ENCODE data around the gene SLC22A1.
"Not testable (repeated sequence)": the region's sequence is repeated elsewhere in the genome, so short reads cannot be mapped to it uniquely, and the experiment has no call there.

SLC22A1 gene

DNA sequence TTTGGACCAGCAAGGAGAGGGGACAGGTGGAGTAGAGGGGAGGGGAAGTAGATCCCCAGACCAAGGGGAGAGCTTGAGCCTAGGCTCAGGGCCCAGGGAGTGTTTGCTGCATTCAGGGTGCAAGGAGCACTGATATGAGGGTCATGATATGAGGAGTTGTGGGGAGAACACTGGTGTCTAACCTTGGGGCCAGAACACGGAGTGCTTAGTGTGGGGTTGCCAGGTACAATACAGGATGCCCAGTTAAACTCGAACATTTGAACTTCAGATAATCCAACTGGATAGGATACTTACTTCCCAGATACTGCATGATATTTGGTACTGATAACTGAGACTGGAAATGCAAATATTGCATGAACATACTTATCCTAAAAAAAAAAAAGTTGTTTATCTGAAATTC is 2.4 kb downstream of the SLC22A1 start:
- DNase-seq (ENCODE audit: low read depth): no peak

DNA sequence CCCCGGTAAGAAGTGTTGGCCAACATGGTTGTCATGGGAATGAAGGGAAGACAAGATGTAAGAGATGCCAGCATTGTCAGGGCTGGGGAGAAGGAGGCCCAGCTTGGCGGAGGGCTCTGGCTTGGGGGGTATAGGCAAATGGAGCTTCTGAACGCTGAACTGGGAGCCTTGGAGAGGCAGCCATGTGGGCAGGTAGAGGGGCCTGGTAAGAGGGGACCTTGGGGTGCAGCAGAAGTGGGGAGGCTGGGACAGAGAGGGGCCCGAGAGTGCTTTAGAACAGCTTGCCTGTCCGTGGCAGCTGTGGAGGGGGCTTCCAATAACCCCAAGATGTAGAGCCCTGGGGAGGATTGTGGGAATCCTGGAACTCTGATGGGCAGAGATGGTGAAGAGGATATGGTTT is 3.0 kb downstream of the SLC22A1 start:
- DNase-seq (ENCODE audit: low read depth): no peak

DNA sequence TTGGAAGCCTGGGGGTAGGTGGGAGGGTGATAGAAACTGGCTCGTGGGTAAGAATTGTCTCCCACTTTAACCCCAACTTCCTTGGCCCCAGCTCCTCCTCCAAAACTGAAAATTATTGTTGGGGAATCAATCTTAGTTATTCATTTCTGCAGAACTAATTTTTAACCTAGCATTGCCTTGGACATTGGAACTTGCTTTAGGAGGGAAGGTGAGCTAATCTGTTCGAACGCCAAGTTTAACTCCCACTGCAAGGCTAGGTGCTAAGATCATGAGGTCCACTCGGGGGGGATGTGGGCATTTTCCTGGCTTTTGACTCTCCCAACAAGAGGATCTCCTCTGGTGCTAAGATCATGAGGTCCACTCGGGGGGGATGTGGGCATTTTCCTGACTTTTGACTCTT is 3.5 kb downstream of the SLC22A1 start:
- DNase-seq (ENCODE audit: low read depth): not testable (repeated sequence)

DNA sequence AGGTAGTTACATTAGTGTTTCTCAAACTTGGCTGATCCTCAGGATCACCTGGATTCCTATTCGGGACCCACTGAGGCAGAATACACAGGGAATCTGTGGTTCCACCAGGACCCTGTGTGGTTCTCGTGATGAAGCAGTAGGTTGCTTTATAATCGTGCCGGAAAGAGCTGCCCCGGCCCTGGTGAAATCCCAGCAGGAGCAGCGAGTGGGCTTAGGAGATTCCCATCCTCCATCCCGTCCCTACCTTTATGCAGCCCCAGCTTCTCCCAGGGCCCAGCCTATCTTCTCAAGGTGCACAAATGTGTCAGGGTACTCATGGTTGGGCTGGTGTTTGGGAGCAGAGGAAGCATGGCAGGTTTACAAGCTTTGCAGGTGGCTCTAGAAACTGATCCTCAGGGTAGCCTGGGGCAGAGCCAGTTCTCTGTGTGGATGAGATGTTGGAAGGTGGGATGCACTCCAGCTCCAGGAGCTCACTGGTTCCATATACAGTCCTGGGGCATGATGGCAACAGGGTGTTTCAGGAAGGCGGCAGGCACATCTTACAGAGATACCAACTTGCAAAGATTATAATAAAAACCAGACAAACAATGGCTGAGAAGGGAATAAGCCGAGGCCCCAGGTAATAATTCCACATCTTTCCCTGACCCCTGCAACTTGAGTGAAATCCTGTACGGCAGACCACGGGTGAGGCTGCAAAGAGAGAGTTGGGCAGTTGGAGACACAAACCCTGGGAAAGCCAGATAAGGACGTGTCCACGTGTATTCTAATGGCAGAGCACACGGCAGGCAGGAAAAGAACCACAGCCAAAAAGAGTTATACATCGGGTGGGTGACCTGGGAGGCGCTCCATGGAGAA is 5.9 kb downstream of the SLC22A1 start:
- DNase-seq (ENCODE audit: low read depth): no peak

DNA sequence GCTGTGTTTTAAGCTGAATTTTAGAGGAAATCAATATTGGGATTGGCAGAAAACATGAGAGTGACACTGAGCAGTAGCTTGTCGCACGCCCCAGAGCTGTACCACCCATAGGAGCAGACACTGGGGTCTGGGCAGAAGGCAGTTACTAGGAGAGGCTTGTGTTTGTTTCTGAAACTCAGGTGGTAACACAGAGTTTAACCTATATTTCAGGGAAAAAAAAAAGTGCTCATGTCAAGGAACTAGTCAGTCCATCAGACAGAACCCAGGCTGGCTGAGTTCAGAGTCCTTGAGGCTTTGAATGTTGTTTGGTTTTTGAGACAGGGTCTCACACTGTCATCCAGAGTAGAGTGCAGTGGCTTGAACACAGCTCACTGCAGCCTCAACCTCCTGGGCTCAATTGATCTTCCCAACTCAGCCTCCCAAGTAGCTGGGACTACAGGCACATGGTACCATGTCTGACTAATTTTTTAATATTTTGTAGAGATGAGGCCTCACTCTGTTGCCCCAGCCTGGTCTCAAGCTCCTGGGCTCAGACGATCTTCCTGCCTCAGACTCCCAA is 6.6 kb downstream of the SLC22A1 start:
- no peak for DNase-seq (ENCODE audit: low read depth)

DNA sequence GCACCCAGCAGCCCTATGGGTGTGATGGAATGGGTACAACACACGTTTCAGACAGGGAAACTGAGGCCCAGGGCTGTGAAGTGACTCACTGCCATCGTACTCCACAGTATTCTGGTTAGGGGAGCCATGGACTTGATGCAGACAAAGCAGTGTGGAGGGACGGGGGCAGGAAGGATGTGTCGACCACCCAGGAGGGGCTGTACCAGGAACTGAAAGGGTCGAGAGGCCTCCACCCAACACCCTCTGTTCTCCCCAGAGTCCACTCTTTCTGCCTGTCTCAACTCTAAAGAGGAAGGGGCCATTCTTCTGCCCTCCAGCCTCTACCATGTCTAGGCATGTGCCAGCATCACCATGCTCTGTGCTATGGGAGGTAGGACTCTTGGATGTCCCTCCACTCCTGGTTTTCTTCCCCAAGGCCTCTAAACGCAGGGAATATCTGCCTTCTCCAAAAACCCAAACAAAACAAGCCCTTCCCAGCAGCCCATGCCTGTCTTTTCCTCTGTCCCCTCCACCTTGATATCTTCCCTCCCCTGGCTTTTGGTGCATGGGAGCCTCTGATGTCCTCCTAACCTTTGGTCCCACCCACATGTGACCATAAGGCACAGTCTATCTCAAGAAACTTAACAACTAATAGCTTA is 7.4 kb downstream of the SLC22A1 start:
- no peak for DNase-seq (ENCODE audit: low read depth)

DNA sequence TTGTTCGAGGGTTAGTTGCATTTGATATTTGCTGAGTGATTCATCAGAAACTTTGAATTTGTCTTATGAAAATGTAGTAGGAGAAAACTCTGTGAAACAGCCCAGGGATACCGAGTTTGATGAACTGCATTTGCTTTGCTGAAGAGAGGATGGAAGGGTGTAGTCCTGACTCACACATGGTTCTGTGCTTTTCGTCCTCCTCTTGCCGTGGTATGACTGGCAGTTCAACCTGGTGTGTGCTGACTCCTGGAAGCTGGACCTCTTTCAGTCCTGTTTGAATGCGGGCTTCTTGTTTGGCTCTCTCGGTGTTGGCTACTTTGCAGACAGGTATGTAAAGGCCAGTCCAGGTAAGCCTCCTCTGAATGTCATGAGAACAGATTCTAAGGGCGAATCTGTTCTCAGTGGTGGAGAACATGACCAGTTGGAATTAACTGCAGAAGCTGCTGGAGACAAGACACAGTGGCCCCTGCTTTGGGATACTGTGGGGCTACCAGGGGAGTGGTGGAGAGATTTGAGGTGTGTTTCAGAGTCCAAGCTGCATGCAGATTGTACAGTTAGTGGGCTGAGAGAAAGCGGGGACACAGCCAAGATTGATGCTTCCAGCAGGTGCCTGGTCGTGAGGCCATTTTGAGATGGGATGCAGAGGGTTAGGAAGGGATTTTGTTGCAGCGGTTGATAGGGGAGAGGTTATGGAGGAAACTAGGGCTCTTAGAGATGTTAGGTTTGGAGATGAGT is 8.4 kb downstream of the SLC22A1 start:
- no peak for DNase-seq (ENCODE audit: low read depth)

DNA sequence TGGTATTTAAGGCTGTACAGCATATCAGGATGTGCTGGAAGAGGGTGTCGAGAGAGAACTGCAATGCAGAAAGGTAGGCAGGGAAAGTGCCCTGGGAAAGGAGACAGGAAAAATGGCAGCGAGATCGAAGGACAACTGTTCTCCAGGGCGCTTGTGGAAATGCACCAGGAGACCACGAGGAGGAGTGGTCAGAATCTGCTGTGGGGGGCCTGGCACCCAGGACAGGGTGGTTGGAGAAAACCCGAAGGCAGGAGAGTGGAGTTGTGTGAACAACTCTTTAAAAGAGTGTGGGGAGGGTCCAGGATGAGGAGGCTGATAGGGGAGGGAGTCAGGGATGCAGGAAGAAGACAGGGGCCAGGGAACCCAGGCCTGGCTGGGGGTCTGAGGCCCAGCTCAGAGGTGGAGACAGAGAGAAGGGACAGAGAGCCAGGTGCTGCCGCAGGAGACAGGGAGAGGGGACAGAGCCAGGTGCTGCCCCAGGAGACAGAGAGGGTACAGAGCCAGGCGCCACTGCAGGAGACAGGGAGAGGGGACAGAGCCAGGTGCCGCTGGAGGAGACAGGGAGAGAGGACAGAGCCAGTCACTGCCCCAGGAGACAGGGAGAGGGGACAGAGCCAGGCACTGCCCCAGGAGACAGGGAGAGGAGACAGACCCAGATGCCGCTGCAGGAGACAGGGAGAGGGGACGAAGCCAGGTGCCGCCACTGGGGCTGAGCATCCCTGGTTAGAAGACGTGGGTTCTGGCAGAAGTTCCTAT is 9.3 kb downstream of the SLC22A1 start:
- DNase-seq (ENCODE audit: low read depth): no peak

DNA sequence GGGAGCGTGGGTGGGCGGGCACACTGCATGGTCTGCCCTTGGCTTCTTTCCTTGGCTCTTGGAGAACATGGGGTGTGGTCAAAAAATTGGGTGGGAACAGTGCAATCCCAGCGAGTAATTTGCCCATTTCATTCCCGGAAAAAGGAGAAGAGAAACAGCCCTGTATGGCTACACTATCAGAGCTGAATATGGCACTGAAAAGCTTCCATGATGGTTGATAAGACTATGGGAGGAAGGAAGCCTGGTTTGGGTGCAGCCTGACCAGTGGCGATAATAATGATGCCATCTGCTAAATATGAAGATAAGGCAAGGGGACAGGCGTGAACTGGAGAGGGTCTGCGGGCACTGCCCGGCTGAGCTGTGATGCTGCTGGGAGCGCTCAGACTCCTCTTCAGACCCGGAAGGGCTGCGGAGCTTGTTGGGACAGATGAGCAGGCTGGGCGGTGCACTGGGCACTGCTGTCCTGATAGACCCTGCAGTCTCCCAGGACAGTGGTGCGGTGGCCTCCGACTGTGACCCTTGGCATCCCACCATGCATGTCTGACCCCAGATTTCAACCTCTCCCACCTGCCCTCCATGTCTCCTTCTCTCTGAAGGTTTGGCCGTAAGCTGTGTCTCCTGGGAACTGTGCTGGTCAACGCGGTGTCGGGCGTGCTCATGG is 10.2 kb downstream of the SLC22A1 start:
- no peak for DNase-seq (ENCODE audit: low read depth)

DNA sequence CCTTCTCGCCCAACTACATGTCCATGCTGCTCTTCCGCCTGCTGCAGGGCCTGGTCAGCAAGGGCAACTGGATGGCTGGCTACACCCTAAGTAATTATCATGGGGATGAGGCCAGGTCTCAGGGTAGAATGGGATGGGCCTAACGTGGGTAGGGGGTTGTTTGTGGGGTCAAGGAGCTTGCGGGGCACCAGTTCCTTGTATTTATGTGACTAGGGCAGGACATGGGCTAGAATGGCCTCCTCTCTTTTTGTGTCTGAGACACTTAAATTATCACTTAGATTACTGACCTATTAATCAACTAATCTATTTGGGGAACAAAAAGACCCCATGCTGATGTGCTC is 10.7 kb downstream of the SLC22A1 start:
- DNase-seq (ENCODE audit: low read depth): no peak

DNA sequence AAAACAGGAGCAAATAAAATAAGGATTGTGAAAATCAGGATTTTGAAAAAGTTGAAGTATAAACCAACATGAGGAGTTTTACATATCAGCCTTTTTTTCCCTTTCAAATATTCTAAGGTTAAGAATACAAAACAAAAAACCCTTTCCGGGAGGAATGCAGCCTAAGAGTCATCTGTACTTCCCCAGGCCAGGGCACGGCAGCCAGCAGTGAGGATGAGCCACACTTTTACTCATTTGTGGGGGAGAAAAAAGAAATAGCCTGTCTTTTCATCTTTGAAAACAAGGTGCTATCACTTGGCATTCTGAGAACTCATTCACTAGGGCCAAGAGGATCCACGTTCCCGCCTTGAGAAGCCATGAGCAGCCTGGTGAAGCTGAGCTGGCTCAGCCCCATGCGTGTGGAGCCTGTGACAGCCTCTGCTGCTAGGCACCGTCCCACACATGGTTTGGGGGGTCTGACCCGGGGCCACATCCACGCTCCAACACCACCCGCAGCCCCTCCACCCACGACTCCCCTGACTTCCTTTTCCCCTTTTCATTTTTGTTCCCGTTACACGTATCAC is 11.2 kb downstream of the SLC22A1 start:
- DNase-seq (ENCODE audit: low read depth): peak; percentile 63

DNA sequence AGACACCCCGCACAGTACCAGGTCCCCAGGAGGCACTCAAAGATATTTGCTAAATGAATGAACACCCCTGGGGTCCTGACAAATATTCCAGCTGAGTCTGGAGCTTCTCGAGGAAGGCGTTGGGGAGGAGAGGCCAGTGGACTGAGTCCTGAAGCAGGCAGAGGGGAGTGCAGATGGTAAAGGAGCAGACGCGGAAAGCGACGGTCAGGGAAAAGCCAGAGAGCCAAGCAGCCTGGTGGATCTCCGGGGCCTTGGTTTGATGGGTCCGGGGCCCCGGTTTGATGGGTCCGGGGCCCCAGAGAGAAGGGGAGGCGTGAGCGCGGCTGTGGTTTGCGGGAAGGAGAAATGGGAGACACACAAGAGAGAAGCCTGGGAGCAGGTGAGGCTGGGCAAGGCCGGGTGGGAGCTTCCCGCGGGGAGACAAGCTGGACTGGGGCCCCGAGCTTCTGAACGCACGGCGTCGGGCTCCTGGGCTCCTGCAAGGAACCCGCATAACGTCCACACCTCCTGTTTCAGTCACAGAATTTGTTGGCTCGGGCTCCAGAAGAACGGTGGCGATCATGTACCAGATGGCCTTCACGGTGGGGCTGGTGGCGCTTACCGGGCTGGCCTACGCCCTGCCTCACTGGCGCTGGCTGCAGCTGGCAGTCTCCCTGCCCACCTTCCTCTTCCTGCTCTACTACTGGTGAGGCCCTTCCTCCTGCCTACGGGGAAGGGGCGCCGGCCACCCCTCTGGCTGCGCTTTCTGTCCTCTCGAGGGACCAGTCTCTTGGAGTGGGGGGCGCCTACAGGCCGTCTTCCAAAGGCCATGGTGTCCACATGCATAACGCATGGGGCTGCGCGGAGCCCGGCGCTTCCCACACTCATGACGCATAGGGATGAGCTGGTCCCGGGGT is 12.1 kb downstream of the SLC22A1 start:
- DNase-seq (ENCODE audit: low read depth): no peak

DNA sequence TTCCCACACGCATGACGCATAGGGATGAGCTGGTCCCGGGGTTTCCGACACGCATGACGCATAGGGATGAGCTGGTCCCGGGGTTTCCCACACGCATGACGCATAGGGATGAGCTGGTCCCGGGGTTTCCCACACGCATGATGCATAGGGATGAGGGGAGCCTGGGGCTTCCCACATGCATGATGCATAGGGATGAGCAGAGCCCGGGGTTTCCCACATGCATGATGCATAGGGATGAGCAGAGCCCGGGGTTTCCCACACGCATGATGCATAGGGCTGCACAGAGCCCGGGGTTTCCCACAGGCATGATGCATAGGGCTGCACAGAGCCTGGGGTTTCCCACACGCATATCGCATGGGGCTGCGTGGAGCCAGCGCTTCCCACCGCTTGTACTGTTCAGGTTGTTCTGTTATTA is 12.7 kb downstream of the SLC22A1 start:
- DNase-seq (ENCODE audit: low read depth): peak; percentile 38

DNA sequence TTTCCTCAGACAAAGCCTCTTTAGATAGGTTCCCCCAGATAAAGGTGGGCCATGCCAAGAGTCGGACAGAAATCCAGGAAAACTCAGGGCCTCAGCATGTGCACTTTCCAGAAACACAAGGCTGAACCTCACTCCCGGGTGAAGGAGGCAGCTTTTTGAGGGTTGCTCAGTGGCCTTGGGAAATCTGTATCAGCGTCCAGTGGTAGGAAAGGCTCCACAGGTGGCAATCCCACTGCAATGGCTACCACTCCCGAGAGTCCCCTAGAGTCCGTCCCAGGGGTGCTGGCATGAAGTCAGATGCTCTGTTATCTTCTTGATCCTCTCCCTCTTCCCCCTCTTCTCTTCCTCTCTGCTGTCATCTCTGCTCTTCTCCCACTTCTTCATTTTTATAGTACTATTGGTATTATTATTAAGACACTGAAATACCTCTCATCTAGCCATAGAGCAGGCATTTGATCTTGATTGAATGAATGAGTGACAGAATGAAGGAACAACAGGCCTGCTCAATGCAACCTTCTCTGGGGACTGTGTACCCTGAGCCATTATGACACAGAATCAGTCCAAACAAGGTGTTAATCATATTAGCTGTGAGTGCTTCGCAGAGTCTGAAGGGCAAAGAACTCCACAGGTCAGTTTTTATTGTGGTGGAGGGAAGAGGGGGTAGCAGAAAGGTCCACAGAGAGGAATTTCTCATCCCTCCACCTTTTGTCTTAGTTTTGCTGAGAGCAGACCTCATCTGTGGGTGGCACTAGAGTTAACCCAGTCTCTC is 13.3 kb downstream of the SLC22A1 start:
- no peak for DNase-seq (ENCODE audit: low read depth)

DNA sequence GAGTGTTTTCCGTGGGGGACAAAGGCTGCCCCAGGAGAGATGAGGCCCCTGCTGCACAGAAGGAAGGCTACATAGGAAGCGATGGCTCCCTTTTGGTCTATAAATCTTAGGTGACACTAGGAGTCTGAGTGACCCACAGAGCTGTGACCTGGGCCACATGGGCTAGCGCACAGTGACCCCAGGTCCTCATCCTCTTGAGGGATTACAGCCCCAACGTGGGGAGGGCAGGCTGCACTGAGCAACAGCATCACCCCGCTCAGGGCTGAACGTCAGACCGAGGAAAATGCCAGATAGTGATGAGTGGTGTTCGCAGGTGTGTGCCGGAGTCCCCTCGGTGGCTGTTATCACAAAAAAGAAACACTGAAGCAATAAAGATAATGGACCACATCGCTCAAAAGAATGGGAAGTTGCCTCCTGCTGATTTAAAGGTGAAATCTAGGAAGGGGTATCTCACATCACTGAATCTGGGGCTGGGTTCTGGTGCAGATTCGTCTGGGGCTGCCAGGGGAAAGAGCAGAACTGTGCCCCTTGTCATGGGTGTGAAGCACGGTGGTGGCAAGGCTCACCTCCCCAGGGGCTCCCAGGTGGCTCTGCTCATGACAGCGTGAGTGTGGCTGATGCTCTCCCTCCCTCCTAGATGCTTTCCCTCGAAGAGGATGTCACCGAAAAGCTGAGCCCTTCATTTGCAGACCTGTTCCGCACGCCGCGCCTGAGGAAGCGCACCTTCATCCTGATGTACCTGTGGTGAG is 14.5 kb downstream of the SLC22A1 start:
- DNase-seq (ENCODE audit: low read depth): no peak

DNA sequence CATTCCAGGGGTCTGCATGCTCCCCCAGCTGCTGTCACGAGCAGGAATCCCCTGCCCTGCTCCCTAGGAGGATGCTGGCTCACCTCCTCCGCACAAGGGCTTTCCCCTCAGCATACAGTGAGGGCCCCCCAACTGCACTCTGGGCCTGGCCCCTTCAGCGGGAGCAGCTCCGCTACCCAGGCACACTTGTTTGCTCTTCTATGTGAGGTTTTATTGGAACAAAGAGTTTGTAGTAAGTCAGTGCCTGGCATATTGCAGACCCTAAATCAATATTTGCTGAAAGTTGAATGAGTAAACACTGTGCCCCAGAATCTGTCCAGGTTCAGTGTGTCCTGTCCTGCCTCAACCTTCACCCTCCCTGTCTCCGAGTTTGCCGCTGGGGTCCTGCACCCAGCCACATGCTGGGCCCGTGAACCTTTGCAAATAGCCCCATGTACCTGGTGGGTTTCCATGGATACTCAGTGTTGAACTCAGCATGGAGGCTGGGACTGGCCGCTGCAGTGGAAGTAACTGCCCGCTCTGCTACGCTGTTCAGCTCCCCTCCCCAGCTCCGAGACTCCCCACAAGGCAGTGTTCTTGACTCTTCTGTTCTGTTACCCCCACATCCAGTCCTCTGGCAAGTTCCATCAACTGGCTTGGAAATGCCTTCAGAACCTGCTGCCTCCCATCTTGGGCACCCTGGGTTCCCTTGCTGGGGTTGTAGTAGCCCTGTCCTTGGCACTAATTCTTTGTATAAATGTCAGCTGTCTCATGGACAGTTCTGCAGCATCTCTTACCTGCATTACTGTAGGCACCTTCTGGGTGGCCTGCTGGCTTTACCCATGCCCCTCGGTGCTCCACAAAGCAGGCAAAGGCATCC is 15.7 kb downstream of the SLC22A1 start:
- no peak for DNase-seq (ENCODE audit: low read depth)

DNA sequence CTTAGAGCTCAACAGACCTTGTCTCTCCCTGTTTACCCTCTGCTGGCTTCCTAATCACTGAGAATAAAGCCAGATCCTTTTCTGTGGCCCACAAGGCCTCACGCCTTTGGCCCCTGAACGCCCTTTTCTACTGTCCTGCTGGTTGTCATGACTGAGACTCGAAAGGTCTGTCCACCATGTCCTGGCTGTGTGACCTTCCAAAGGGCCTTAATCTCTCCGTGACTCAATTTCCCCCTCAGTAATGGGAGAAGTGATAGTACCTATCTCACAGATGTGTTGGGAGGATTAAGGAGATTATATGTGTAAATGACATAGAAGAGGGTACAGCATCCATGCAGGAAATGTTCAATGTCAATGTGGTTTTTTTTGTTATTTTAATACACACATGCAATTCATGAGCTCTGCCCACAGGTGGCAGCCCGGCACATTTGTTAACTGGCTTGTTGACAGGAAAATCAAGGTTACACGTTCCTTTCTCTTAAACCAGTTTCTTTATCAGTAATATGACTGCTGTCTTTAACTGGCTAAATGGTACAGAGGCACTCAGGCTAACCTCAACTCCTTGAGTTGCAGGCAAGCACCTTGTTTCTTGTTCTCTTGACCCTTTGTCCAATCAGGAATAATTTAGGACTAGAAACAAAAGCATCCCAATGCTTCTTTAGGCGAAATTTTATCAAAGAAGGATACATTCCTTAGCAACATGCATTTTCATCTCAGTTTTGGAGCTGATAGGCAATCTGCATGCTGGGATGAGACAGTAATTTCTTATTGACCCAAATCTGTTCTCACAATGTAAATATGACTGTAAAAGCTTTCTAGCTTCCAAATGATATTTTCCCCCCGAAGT is 16.6 kb downstream of the SLC22A1 start:
- peak; percentile 81 for DNase-seq (ENCODE audit: low read depth)
